Fibroblast of mammary gland (primary cell): ENCODE measurements around the gene SLC24A3.
A peak's percentile ranks its signal among the peaks of the same experiment; 100 is the strongest.

Experiments
- DNase-seq: peaks from one replicate; pipeline ENCODE4 v3.0.0-alpha.2; 2010; ENCODE audit warnings: low read depth
- H3K4me3 ChIP-seq: 2 replicates; pipeline ENCODE4 v1.5.1; 2011; ENCODE audit warnings: low read depth, mild to moderate bottlenecking, low read length, moderate library complexity; ENCODE audit not compliant: control insufficient read depth
- CTCF ChIP-seq: conservative IDR thresholded peaks from 2 replicates; pipeline ENCODE4 v1.5.1; 2011; ENCODE audit warnings: low read depth, low read length, inconsistent platforms; ENCODE audit not compliant: control insufficient read depth, insufficient read depth

The SLC24A3 gene

DNA sequence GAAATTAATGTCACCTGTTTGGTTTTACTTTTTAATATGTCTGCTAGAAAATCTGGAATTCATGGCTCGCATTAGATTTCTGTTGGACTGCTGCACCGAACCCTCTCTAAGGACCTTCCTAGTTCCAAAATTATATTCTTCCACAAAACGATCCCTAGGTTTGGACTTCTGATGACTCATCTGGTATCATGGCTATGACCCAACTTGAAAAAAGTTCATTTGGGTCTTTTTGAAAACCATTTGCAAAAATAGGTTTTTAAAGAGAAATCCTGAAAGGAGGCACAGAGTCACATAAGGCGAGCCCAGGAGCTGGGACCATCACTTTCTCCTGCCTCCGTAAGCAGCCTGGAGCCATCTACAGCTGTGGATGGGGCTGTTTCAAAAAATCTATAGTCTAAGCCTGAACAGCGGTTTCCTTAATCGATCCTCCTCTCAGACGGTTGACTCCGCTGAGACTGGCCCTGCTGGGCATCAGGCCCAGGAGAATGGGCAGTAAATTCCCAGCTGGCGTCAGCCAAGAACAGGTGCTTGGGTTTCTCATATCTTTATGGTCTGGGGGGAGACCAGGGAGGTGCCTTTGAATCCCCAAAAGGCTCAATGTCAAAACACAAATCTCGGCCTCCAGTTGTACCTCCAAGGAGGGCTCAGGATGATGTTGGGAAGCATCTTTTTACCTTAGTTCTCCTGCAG is 44.6 kb downstream of the SLC24A3 start:
- TF ChIP-seq CTCF: no peak
- DNase-seq: no peak
- H3K4me3 ChIP-seq: no peak overlapping the region

GRCh38 chr20:19257865-19258264 is 45.4 kb downstream of the SLC24A3 start:
- H3K4me3 ChIP-seq: no peak overlapping the region
- DNase-seq: no peak
- TF ChIP-seq CTCF: no peak

DNA sequence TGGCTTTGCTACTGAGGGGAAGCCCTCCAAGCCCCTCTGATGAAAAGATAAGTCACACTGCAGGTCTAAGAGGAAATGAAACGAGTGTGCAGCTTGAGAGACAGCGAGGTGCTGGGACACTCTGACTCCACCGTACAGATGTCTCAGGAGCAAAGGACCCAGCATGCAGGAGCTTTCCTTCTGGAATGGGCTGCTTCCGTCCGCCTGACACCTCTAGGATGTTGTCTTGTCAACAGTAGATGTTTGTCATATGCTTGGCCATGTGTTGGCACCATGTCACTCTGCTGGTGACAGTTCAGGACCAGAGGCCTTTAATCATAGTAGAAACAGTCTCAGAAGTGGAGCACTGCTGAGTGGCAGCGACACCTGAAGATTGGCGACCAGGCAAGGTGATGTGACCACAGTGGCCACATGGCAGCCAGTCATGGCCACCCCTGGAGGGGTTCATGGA is 46.7 kb downstream of the SLC24A3 start:
- H3K4me3 ChIP-seq: no peak overlapping the region
- TF ChIP-seq CTCF: no peak
- no peak for DNase-seq

DNA sequence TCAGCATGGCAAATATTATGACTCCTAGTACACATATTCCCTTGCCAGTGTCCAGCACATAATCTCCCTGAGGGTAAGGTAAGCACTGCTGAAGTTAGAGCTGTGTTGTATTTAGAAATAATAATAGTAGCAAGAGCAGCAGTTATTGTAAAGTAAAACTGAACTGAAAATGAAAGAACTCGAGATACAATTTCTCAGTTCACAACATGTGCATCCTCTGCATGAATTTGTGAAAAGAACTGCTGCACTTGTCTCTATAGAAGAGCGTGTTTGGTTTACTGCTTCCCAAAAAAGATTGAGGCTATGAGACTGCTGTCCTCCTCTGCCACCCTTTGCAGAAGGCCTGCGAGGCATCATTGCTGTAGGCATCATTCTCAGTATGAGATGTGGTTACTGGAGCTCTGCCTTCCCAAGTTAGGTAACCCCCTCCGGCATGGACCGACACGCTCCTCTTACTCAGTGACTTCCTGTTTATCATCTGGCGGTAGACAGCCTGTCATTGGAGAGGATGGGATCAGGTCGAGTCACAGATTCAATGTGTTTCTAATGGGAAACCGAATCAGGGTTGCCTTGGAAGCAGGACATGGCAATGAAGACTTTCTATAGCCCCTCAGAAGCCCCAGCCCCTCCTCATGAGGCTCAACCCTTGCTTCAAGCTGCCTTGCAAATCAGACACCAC is 48.1 kb downstream of the SLC24A3 start:
- DNase-seq: peak; percentile 50

GRCh38 chr20:19264191-19264590 is 51.7 kb downstream of the SLC24A3 start:
- H3K4me3 ChIP-seq: no peak overlapping the region
- DNase-seq: no peak
- no peak for TF ChIP-seq CTCF

More for the DNA sequence above, 48.1 kb downstream of the SLC24A3 start:
- no peak overlapping the region for H3K4me3 ChIP-seq
- no peak for TF ChIP-seq CTCF

- no peak for TF ChIP-seq CTCF
- H3K4me3 ChIP-seq: no peak overlapping the region
- no peak for DNase-seq
These were observed 53.4 kb downstream of the SLC24A3 start for GRCh38 chr20:19265646-19266374.
